ENCODE data around the gene BRI3.

DNA sequence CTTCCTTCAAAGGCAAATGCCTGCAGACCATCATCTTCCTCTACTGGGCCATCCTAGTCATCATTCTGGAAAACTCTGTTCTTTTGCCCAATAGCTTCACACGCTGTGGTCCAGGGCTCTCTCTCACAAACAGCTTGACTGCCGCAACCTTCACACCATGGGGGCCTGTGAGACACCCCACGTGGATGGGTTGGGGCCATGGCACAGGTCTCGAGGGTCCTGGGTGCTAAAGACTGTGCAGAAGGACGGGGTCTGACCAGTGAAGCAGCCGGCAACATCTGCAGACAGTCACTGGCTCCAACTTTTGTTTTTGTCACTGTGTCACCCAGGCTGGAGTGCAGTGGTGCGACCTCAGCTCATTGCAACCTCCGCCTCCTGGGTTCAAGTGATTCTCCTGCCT is 28.1 kb downstream of the BRI3 start:
- TF ChIP-seq, protein P1, sequence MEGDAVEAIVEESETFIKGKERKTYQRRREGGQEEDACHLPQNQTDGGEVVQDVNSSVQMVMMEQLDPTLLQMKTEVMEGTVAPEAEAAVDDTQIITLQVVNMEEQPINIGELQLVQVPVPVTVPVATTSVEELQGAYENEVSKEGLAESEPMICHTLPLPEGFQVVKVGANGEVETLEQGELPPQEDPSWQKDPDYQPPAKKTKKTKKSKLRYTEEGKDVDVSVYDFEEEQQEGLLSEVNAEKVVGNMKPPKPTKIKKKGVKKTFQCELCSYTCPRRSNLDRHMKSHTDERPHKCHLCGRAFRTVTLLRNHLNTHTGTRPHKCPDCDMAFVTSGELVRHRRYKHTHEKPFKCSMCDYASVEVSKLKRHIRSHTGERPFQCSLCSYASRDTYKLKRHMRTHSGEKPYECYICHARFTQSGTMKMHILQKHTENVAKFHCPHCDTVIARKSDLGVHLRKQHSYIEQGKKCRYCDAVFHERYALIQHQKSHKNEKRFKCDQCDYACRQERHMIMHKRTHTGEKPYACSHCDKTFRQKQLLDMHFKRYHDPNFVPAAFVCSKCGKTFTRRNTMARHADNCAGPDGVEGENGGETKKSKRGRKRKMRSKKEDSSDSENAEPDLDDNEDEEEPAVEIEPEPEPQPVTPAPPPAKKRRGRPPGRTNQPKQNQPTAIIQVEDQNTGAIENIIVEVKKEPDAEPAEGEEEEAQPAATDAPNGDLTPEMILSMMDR (conservative IDR thresholded peaks at IDR 0.05 in 1 of 2, IDR thresholded peaks at IDR 0.05 in 1 of 2; ENCODE audit: low read depth in 1 of 2, low read length in 2 of 2) = no peak
- no peak for TF ChIP-seq EZH2 (IDR thresholded peaks at IDR 0.05; ENCODE audit: low read length, missing control alignments)
